NCI-H510A (cell line): Measurements from ENCODE around the gene FOXO1.

Experiments used
- DNase-seq: peaks from one replicate; lab custom pipeline; 2025; lab: John Stamatoyannopoulos, UW

FOXO1 gene

GRCh38 chr13:40605573-40605972 lies 60.9 kb downstream of the FOXO1 start:
- DNase-seq: no peak

DNA sequence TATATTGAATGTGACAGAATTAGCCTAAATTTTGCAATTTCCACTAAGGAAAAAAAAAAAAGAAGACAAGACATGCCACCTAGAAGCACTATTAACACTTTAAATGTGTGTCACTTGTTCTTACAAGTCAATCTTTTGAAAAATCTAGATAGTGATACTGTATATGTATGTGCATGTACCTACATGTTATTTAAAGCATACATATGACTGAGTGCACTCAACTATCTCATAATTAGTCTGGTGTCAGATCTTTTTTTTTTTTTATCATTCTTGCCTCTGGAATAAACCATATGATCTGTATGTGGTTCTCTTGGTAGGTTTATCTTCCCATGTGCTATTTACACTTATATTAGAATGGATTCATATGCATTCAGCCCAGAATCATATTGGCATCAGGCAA lies 62.3 kb downstream of the FOXO1 start:
- DNase-seq: no peak

GRCh38 chr13:40600149-40600751 lies 66.2 kb downstream of the FOXO1 start:
- no peak for DNase-seq

DNA sequence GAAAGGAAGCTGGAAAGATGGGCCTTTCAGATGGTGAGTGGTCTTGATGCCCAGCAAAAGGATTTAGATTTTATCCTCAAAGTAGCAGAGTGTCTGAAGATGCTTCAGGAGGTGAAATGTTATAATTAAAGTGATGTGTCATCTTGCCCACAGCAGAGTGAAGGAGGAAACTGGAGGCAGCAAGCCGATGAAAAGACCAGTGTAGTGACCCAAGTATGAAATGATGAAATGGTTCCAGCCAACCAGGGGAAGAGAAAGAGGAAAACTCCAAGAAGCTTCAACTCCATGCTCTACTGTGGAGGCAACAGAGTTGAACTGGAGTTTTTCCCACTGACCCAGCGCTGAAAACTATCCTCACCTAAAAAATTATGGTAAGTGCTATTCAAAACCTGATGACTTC lies 66.7 kb downstream of the FOXO1 start:
- DNase-seq: no peak

DNA sequence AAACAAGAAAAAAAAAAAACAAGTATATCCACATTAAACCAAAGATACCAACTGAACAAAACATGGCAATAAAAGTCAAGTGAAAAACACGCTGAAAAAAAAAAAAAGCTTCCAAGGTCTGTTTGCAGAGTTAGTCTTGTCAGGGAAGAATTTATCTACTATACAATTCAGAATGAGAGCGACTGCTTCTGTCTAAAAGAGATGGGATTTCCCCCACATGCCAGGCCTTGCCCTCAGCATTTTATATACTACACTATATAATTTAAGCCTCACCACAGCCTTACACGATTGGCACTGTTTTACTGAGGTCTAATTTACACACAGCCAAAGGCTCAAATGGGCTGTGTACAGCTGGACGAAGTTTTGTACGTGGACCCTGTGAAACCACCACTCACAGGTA lies 67.3 kb downstream of the FOXO1 start:
- no peak for DNase-seq

GRCh38 chr13:40598569-40598968 lies 67.9 kb downstream of the FOXO1 start:
- DNase-seq: no peak

DNA sequence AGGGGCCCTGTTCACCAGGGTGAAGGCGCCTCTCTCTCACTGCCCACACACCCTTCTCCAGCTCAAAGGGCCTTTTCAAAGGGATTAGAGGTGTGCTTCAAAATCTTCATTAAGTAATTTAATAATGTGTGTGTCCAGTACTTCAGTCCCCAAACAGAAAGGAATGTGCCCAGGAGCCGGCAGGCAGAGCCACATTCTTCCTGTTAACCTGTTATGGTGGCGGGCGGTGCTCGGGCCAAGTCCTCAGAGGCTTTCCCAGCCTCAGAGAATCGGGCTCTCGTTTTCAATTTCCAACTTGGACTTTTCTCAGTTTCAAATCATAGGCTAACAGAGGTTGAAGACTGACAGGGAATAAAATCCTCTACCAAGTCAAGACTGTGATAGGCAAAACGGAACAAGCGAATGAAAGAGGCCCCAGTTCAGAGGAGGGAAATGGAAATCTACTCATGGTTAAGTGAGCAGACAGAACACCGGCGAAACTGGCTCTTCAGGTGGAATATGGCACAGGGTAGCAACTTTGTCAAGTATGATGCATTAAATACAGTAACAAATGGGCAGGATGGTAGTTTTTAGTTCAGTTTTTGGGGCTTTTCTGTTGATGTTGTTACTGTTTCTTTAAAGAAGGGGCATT lies 68.6 kb downstream of the FOXO1 start:
- no peak for DNase-seq

- DNase-seq: no peak
Measured at GRCh38 chr13:40596484-40596883, 70.0 kb downstream of the FOXO1 start.

DNA sequence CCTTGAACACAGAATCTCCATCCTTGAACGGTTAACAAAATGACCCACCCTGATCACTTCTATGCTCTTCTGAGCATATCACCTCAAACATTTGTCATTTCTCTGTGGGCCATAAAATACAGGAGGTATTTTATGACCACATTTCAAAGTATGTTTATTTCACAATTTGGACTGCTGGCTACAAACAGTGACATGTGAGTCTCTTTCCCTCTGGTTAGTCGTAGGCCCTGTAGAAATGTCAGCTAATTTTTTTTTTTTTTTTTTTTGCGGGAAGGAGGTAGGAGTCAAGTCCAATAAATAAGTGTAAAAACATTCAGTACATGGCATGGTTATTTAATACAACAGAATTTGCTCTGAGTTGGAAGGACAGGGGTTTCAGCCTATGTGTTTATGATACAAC lies 70.7 kb downstream of the FOXO1 start:
- no peak for DNase-seq

DNA sequence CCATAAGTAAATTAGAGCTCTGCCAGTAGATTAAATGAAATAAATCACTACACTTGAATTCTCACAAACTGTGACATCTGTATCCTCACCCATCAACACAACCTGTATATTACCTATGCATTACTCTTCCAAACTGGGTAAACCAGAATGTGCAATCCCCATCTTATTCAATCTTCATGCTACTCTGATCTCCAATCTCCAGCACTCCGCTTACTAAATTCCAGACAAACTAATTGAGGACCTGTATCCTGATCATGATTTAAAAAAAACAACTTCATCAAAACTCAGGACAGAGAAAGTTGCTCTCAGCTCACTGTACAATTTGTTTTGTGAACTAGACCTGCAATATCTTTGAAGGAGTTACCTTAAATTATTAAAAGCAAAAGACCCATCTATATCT lies 74.4 kb downstream of the FOXO1 start:
- DNase-seq: no peak

DNA sequence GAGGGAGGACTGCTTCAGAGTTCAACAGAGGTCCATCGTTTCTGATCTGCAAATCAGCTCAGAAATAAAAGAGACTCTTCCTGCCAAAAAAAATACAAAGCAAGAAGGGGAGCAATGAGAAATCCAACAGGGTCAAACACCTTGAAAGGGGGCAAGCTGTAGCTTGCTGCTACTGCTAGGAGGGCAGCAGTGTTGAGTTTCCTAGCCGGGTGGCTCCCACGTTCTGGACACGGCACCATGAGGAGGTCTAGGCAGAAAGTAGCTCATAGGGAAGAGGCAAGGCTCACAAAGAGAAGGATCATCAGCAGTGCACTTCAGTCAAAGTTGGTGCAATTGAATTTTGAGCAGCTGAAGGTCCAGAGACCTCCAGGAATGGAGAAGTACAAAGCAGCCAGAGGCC lies 75.3 kb downstream of the FOXO1 start:
- no peak for DNase-seq

DNA sequence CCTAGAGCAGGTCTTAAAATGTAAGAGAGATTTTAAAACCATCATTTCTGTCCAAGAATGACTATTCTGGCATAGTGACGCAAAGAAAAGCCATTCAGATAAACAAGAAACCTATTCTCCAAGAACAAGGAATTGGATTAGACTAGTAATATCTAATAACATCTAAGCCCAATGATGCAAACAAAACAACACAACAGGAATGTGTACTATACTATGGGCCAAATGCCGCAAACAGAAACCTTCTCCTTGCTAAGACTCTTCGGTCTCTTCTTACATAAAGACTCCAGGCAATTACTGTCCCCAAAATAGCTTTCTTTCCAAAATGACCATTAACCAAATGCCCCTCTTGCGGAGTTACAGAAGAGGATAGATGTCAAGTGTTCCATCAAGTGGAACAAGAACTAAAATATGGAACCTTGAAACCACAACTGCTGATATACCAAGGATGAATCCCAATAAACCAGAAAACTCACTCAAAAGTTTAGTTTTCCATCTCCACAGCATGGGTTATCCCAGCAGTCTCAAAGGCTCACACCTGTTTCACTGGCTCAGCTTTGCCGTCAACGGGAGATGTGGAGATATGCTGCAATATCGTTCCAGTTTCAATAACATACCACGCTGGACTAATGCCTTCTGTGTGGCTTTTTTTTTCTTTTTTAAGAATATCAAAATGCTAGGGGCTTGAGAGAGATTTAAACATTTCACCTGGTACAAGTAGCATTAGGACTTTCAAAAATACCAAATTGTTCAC lies 76.2 kb downstream of the FOXO1 start:
- DNase-seq: no peak

- DNase-seq: no peak
Measured at GRCh38 chr13:40589285-40590109, 76.9 kb downstream of the FOXO1 start.

DNA sequence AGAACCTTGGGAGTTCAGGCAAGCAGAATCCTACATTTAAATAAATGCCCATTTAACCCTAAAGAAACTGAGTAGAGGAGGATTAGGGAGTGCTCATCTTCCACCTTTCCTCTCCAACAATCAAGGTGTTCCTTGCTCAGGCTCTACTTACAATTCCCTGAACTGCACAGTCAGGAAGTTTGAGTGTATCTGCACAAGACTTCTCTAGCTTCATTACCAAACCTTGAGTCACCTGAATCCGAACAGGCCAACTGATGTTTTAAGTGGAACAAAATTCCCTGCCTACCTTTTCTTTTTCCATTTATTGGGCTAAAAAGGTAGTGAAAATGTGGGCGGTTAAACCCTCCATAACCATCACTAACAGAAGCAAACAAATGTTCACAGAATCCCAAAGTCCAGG lies 78.3 kb downstream of the FOXO1 start:
- no peak for DNase-seq

- DNase-seq: no peak
Measured at GRCh38 chr13:40586886-40587565, 79.4 kb downstream of the FOXO1 start.

DNA sequence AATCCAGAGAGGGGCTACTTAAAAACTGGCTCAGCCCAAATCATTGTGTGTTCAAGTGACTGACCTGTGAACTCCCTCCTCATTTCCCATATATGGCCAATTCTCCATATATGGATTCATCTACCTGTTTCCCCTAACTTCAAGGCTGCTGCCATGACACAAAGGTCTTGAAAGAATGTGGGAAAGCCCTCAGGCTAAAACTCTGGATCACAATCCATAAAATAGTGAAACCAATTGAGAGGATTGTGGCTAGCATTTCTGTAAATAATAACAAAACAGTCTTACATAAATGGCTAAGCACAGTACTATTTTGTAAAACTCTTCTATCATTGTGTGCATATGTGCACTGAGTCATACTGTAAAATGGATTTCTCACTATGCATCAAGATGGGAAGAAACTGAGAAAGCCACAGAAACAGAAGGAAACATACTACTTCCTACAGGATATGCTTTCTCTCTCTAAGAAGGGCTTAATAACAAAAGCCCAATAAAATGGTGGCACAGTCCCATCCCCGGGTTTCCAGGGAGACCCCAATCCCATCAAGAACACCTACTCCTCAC lies 80.5 kb downstream of the FOXO1 start:
- no peak for DNase-seq

- DNase-seq: no peak
Measured at GRCh38 chr13:40583738-40584137, 82.7 kb downstream of the FOXO1 start.

DNA sequence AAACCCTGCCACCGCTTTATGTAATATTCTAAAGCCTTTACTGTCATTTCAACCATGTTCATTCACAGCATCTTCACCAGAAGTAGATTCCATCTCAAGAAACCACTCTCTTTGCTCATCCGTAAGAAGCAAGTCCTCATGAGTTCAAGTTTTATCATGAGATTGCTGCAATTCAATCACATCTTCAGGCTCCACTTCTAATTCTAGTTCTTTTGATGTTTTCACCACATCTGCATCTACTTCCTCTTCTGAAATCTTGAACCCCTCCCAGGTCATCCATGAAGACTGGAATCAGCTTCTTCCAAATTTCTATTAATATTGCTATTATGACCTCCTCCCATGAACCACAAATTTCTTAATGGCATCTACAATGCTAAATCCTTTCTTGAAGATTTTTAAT lies 83.9 kb downstream of the FOXO1 start:
- no peak for DNase-seq

DNA sequence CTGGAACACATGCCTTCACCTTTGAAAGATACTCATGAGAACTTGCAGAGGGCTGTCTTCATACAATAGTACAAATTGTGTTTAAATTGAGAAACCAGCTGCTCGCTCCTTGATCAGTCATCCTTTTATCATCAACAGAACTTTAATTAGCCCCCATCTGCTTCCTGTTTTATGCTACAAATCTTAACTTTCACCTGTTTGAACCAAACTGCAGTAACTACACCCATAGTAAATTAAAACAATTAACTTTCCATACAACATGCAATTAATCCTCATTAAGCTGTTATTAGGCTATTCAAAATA lies 85.2 kb downstream of the FOXO1 start:
- no peak for DNase-seq

GRCh38 chr13:40580566-40581276 lies 85.7 kb downstream of the FOXO1 start:
- no peak for DNase-seq

- DNase-seq: no peak
Measured at GRCh38 chr13:40579535-40579934, 86.9 kb downstream of the FOXO1 start.
